Suprapubic skin (tissue), 3 donors: ENCODE measurements around the gene KSR2.

ENCODE experiments used
- CTCF ChIP-seq, 2 donors: fragments of 200-600 bp in 1 of 2; fragments of 450-650 bp in 1 of 2; sonication (generic) in 1 of 2; IDR thresholded peaks; one replicate each; pipeline ENCODE4 v1.5.1; 2016 to 2019; ENCODE audit warnings: antibody characterized with exemption in 2 of 2, mild to moderate bottlenecking in 1 of 2, moderate library complexity in 1 of 2
- EP300 ChIP-seq: sonication (generic); formaldehyde crosslinking; IDR thresholded peaks from one replicate; pipeline ENCODE4 v1.6.1; 2017; ENCODE audit warnings: antibody characterized with exemption
- POLR2A ChIP-seq, 2 donors: fragments of 450-650 bp; IDR thresholded peaks; one replicate each; pipeline ENCODE4 v1.6.1; 2017; ENCODE audit warnings: antibody characterized with exemption in 2 of 2, mild to moderate bottlenecking in 2 of 2, moderate library complexity in 2 of 2

DNA sequence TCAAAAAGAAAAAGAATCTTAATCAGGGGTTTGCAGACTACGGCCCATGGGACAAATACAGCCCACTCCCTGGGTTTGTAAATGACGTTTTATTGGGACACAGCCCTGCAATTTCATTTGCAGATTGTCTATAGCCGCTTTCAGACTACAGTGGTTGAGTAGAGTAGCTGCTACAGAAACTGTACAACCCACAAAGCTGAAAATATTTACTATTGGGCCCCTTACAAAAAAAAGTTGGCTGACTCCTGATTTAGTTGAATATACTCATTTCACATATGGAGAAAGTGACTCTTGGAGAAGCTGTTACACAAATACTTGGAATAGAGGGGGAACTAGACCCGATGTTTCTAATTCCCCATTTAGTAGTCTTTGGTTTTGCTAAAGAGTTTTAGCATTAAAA is 444.8 kb downstream of the KSR2 start:
- TF ChIP-seq CTCF (IDR thresholded peaks at IDR 0.05) (no peak), POLR2A (IDR thresholded peaks at IDR 0.05) (no peak), EP300 (no peak)
